ENCODE measurements around the gene KDM5B. TPM values are rescaled to one million over a fixed set of nuclear protein-coding genes. Genes with fewer than 3 reads are reported as not detected.
"Not testable (repeated sequence)": the region's sequence is repeated elsewhere in the genome, so short reads cannot be mapped to it uniquely, and the experiment has no call there.

The KDM5B gene
- total and polyA plus RNA-seq, 2 donors from 2014 or later = 10.7 to 55.5 TPM

- no peak for TF ChIP-seq CTCF (IDR thresholded peaks at IDR 0.05; ENCODE audit: borderline replicate concordance, extremely low read depth, insufficient read depth)
- DNase-seq = no peak
- H3K27ac ChIP-seq (ENCODE audit: low read depth in 2 of 2, low read length in 2 of 2) = no peak overlapping the region
- H3K9me3 ChIP-seq (ENCODE audit: control insufficient read depth in 2 of 3, insufficient read depth in 1 of 3, low read length in 3 of 3) = no peaks in the 10 kb centered on the region
- H3K4me3 ChIP-seq (ENCODE audit: low read length in 3 of 3) = no peak overlapping the region
- intact Hi-C loops (cut with DNase I) = no loop called here
- no peaks in the 10 kb centered on the region for H3K27me3 ChIP-seq (ENCODE audit: control insufficient read depth, insufficient read depth, low read length)
- FAIRE-seq = no peak
- H3K4me1 ChIP-seq (ENCODE audit: control insufficient read depth in 2 of 3, insufficient read depth in 2 of 3, low read depth in 1 of 3, low read length in 3 of 3) = peaks cover 0 to 11% (median 3%) of the 10 kb centered on the region in 3 donors
- H3K9ac ChIP-seq (ENCODE audit: low read length in 3 of 3) = no peak overlapping the region
- peaks cover 0 to 19% (median 5%) of the 10 kb centered on the region in 3 donors for H3K36me3 ChIP-seq (ENCODE audit: control insufficient read depth in 2 of 3, insufficient read depth in 3 of 3, low read length in 3 of 3)
Observed at GRCh38 chr1:202723708-202724107, 84.5 kb downstream of the KDM5B start.

GRCh38 chr1:202723046-202723445 is 85.2 kb downstream of the KDM5B start:
- not testable (repeated sequence) for H3K9ac ChIP-seq (ENCODE audit: low read length in 3 of 3); H3K27me3 ChIP-seq (ENCODE audit: control insufficient read depth, insufficient read depth, low read length); FAIRE-seq

GRCh38 chr1:202716654-202717053 is 91.6 kb downstream of the KDM5B start:
- TF ChIP-seq CTCF (IDR thresholded peaks at IDR 0.05; ENCODE audit: borderline replicate concordance, extremely low read depth, insufficient read depth) = no peak
- H3K9ac ChIP-seq (ENCODE audit: low read length in 3 of 3) = no peak overlapping the region
- no peak overlapping the region for H3K27ac ChIP-seq (ENCODE audit: low read depth in 2 of 2, low read length in 2 of 2)
- H3K36me3 ChIP-seq (ENCODE audit: control insufficient read depth in 2 of 3, insufficient read depth in 3 of 3, low read length in 3 of 3) = no peaks in the 10 kb centered on the region
- no peaks in the 10 kb centered on the region for H3K4me1 ChIP-seq (ENCODE audit: control insufficient read depth in 2 of 3, insufficient read depth in 2 of 3, low read depth in 1 of 3, low read length in 3 of 3)
- H3K27me3 ChIP-seq (ENCODE audit: control insufficient read depth, insufficient read depth, low read length) = no peaks in the 10 kb centered on the region
- H3K4me3 ChIP-seq (ENCODE audit: low read length in 3 of 3) = no peak overlapping the region
- intact Hi-C loops (cut with DNase I) = loop anchor here (10.0 kb wide), 1 partner anchor 532 kb away; no protein-coding TSS in a partner anchor
- FAIRE-seq (no peak), DNase-seq (no peak)
- H3K9me3 ChIP-seq (ENCODE audit: control insufficient read depth in 2 of 3, insufficient read depth in 1 of 3, low read length in 3 of 3) = no peaks in the 10 kb centered on the region

More at GRCh38 chr1:202723046-202723445, 85.2 kb downstream of the KDM5B start:
- H3K27ac ChIP-seq (ENCODE audit: low read depth in 2 of 2, low read length in 2 of 2); H3K9me3 ChIP-seq (ENCODE audit: control insufficient read depth in 2 of 3, insufficient read depth in 1 of 3, low read length in 3 of 3); DNase-seq; H3K4me3 ChIP-seq (ENCODE audit: low read length in 3 of 3); intact Hi-C loops (cut with DNase I): not testable (repeated sequence)
- Histone ChIP-seq H3K4me1 (ENCODE audit: control insufficient read depth in 2 of 3, insufficient read depth in 2 of 3, low read depth in 1 of 3, low read length in 3 of 3) (peaks cover 0 to 11% (median 3%) of the 10 kb centered on the region in 3 donors), H3K36me3 (ENCODE audit: control insufficient read depth in 2 of 3, insufficient read depth in 3 of 3, low read length in 3 of 3) (peaks cover 0 to 15% (median 3%) of the 10 kb centered on the region in 3 donors)

GRCh38 chr1:202714202-202714601 is 94.0 kb downstream of the KDM5B start:
- not testable (repeated sequence) for FAIRE-seq; H3K4me1 ChIP-seq (ENCODE audit: control insufficient read depth in 2 of 3, insufficient read depth in 2 of 3, low read depth in 1 of 3, low read length in 3 of 3); DNase-seq; H3K27ac ChIP-seq (ENCODE audit: low read depth in 2 of 2, low read length in 2 of 2); H3K9ac ChIP-seq (ENCODE audit: low read length in 3 of 3); H3K4me3 ChIP-seq (ENCODE audit: low read length in 3 of 3); H3K27me3 ChIP-seq (ENCODE audit: control insufficient read depth, insufficient read depth, low read length); H3K9me3 ChIP-seq (ENCODE audit: control insufficient read depth in 2 of 3, insufficient read depth in 1 of 3, low read length in 3 of 3); H3K36me3 ChIP-seq (ENCODE audit: control insufficient read depth in 2 of 3, insufficient read depth in 3 of 3, low read length in 3 of 3)
- intact Hi-C loops (cut with DNase I) = loop anchor here (10.0 kb wide), 1 partner anchor 529 kb away; no protein-coding TSS in a partner anchor

Data from kidney (tissue), 14 donors.